Glutamatergic neuron (in vitro differentiated cells): Measurements from ENCODE around the gene TXLNB. TPM values are rescaled to one million over a fixed set of nuclear protein-coding genes. Genes with fewer than 3 reads are reported as not detected.
"Not testable (repeated sequence)": the region's sequence is repeated elsewhere in the genome, so short reads cannot be mapped to it uniquely, and the experiment has no call there.

Experiments
- DNase-seq: peaks from one replicate; pipeline ENCODE4 v3.0.0; 2022
- H3K27ac Mint-ChIP-seq: one replicate; pipeline ENCODE4 v1.8.0; 2020; ENCODE audit warnings: mild to moderate bottlenecking, mixed read lengths, inconsistent platforms; ENCODE audit not compliant: unreplicated experiment
- H3K27me3 Mint-ChIP-seq: one replicate; pipeline ENCODE4 v1.8.0; 2020; ENCODE audit warnings: mild to moderate bottlenecking, moderate library complexity, mixed read lengths, inconsistent platforms; ENCODE audit not compliant: unreplicated experiment
- H3K36me3 Mint-ChIP-seq: one replicate; pipeline ENCODE4 v1.8.0; 2020; ENCODE audit warnings: mild to moderate bottlenecking, mixed read lengths, inconsistent platforms; ENCODE audit not compliant: unreplicated experiment
- H3K4me1 Mint-ChIP-seq: one replicate; pipeline ENCODE4 v1.8.0; 2020; ENCODE audit warnings: mild to moderate bottlenecking, low read depth, mixed read lengths, inconsistent platforms; ENCODE audit not compliant: unreplicated experiment
- H3K4me3 Mint-ChIP-seq: one replicate; pipeline ENCODE4 v1.8.0; 2020; ENCODE audit warnings: mild to moderate bottlenecking, mixed read lengths, inconsistent platforms; ENCODE audit not compliant: unreplicated experiment
- H3K9me3 Mint-ChIP-seq: one replicate; pipeline ENCODE4 v1.8.0; 2020; ENCODE audit warnings: mild to moderate bottlenecking, moderate library complexity, mixed read lengths, inconsistent platforms; ENCODE audit not compliant: unreplicated experiment
- CTCF ChIP-seq: fragments of 200-600 bp; sonication (generic); IDR thresholded peaks from one replicate; pipeline ENCODE4 v1.5.0; 2021; ENCODE audit not compliant: partially characterized antibody, unreplicated experiment
- total RNA-seq: library from RNA; stranded (reverse); fragmentation: NEBNext Ultra II Directional; extraction: Animal tissue kit (Norgen Biotek cat#: 25700); gene quantifications from one replicate; pipeline ENCODE4 v1.2.1, GENCODE V29; 2021; ENCODE audit not compliant: unreplicated experiment

The TXLNB gene
- total RNA-seq, 1 donor from 2014 or later = not detected

DNA sequence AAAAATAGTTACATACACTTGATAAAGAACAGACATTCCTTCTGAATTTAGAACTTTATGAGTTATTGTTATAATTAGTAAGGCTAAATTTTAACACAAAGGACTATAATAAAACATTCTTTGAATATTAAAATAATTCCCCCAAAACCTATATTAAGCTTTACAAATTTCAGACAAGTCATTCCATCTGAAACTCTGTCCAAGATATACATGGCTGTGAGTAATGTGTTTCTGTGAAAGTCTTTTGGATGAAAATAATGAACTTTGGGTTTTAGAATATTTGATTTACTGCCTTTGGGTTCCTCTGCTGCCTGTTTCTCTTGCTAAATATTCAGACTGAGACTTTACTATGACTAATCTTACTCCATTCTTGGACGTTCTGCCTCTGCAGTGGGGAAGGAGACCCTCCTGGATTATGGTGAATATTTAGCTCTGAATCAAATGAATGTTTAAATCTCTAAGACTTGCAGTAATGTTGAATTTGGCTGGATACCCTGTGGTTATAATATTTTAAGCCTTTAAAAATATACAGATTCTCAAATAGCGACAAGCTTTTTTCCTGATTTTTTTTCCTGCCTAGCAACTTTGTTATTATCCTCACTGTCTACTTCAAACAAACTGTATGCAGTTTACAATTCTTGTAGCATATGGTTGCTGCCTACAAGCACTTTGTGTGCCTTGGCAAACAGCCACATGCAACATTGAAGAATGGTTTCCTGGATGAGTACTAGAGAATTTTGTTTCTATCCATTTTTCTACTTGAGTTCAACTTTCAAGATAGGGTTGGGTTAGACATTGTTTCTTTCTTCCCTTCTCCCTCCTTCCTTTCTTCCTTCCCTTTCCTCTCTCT, 51.4 kb downstream of the TXLNB start:
- Mint-ChIP-seq H3K4me1 (peaks cover 5% of the 10 kb centered on the region), H3K27me3 (peaks cover 3% of the 10 kb centered on the region), H3K4me3 (no peak overlapping the region), H3K27ac (no peak overlapping the region), H3K36me3 (no peaks in the 10 kb centered on the region), H3K9me3 (no peaks in the 10 kb centered on the region)
- DNase-seq = no peak
- TF ChIP-seq CTCF = no peak

DNA sequence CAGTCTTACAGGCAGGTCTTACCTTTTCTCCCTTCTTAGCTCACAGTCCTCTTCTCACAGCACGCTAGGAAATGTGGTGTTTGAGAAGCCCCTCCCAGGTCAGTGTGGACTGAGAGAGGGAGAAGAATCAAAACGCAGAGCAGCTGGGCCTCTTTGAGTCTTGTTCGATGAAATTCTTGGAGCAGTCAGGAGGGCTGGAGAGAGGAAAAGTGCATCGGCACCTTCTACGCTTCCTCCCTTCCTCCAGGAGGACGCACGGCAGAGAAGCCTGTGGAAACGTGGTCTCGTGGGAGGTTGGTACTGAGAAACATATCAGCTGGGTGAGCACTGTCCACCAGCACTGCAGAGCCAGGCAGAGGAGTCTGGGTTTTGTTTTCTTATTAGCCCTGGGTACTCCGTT, 52.7 kb downstream of the TXLNB start:
- no peak for DNase-seq
- peaks cover 3% of the 10 kb centered on the region for H3K27me3 Mint-ChIP-seq
- no peak overlapping the region for H3K27ac Mint-ChIP-seq
- H3K36me3 Mint-ChIP-seq = peaks cover under 1% of the 10 kb centered on the region
- no peak for TF ChIP-seq CTCF
- H3K9me3 Mint-ChIP-seq = peaks cover under 1% of the 10 kb centered on the region
- peaks cover 5% of the 10 kb centered on the region for H3K4me1 Mint-ChIP-seq
- H3K4me3 Mint-ChIP-seq = no peak overlapping the region

DNA sequence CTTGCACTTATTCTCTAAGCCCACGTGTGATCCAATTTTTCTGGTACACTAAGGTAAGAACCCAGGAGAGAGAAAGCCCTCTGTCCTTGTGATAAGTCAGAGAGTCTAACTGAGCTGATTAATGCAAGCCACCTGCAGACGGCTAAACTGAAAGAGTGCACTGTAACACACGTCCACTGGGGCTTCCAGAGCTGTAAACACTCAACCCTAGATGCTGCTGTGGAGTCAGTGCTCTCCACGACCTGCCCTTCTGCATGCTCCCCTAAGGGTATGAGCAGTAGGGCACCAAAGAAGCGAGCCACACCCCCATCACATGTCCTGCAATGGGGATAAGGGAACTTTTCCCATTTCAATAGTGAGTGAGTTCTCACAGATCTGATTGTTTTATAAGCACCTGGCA, 55.7 kb downstream of the TXLNB start:
- Mint-ChIP-seq H3K4me3 (no peak overlapping the region), H3K4me1 (peaks cover 5% of the 10 kb centered on the region)

DNA sequence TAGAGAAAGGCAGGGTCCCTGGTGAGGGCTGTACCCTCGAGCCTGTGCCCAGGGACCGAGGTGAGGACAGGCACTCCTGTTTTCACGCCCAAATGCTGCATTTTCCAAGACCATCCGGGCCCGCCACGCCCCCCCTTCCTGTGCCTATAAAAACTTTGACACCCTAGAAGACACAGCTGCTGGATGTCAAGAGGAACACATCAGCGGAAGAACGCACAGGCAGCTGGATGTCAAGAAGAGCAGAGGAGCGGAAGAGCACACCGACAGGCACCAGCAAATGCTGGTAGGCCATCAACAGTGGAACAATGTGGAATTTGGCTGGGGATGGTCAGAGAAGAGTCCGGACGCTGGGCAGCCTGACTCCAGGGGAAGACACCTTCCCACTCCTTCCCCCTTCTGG, 56.1 kb downstream of the TXLNB start:
- peaks cover 5% of the 10 kb centered on the region for H3K9me3 Mint-ChIP-seq
- no peak for TF ChIP-seq CTCF
- H3K36me3 Mint-ChIP-seq = peaks cover 5% of the 10 kb centered on the region
- no peak overlapping the region for H3K27ac Mint-ChIP-seq
- no peak overlapping the region for H3K4me3 Mint-ChIP-seq
- H3K27me3 Mint-ChIP-seq = peaks cover 4% of the 10 kb centered on the region
- no peak for DNase-seq
- H3K4me1 Mint-ChIP-seq = peaks cover 5% of the 10 kb centered on the region

More for the DNA sequence above, 55.7 kb downstream of the TXLNB start:
- H3K27ac Mint-ChIP-seq = no peak overlapping the region
- DNase-seq = no peak
- H3K36me3 Mint-ChIP-seq = peaks cover 5% of the 10 kb centered on the region
- H3K9me3 Mint-ChIP-seq = peaks cover 5% of the 10 kb centered on the region
- peaks cover 4% of the 10 kb centered on the region for H3K27me3 Mint-ChIP-seq
- no peak for TF ChIP-seq CTCF

GRCh38 chr6:139234193-139234592, 57.6 kb downstream of the TXLNB start:
- not testable (repeated sequence) for H3K4me3 Mint-ChIP-seq, H3K4me1 Mint-ChIP-seq, H3K36me3 Mint-ChIP-seq, H3K27ac Mint-ChIP-seq, DNase-seq, H3K9me3 Mint-ChIP-seq, H3K27me3 Mint-ChIP-seq
